HK-2 (cell line): ENCODE measurements around the gene SLC45A1.

ENCODE experiments used
- DNase-seq: peaks from one replicate; pipeline ENCODE4 v3.0.0-alpha.2; 2018; ENCODE audit not compliant: unreplicated experiment

The SLC45A1 gene

DNA sequence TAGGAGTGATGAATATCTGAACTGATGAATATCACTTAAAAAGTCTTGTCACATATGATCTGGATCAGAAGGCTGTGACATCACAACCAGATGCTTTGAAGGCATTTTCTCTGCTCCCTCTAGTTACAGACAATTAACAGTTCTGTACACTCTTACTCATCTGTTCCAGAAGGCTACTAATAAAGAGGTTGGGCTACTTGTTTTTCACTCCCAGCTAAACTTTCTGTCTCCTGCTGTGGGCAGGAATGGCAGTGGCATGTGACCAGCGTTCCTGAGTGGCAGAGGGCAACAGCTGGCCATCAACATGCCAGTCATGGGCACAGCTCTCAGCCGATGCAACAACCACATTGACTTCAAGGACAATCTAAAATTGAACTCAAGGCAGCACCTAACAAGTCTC is 66.7 kb downstream of the SLC45A1 start:
- DNase-seq = no peak

DNA sequence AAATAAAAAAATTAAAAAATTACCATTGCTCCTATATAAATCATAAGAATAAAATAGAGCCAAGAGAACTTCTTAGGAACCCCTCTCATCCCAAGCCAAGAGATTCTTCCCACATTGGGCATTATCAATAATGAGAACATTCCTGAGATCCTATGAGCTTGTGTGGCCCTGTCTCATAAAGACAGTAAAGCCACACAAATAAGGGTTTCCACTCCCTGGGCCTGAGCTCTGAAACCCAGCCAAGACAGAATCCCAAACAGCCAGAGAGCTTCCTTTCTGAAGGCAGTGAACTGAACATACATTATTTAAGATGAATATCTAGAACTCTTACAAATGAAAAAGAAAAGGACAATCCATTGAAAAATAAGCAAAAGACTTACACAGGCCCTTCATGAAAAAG is 68.3 kb downstream of the SLC45A1 start:
- no peak for DNase-seq

DNA sequence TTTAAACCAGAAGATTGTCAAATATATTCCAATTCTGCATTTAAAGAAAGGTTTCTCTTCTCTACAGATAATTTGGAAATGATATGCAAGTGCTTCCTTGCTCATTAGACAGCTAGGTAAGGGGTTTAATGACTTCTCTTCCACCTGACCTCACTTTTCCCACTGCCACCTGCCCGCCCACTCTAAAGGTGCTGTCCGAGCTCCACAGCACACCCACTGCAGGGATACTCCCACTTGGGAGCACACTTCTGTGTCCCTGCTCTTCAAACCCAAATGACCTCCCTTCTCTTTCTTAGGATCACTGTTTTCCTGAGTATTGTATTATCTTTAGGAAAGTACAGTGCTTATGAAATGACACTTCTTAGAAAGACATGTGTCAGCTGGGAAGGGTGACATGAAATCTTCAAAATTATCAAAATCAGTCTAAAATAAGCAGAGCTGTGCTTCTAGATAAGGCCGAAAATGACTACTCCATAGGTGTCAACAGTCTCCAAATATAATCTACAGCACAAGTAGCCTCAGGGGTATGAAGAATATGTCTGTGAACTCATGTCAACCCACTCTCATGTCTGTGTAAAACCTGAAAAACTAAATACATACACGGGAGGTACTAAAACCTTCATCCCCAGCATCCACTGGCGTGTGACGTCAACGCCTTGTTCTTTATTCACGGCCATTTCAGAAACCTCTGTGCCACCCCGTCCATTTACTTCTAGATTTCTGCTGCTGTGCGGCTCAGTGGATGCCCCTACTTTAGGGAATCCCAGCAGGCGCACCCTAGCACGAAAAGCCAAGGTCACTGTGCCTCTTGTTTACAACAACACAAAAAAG is 71.0 kb downstream of the SLC45A1 start:
- no peak for DNase-seq

DNA sequence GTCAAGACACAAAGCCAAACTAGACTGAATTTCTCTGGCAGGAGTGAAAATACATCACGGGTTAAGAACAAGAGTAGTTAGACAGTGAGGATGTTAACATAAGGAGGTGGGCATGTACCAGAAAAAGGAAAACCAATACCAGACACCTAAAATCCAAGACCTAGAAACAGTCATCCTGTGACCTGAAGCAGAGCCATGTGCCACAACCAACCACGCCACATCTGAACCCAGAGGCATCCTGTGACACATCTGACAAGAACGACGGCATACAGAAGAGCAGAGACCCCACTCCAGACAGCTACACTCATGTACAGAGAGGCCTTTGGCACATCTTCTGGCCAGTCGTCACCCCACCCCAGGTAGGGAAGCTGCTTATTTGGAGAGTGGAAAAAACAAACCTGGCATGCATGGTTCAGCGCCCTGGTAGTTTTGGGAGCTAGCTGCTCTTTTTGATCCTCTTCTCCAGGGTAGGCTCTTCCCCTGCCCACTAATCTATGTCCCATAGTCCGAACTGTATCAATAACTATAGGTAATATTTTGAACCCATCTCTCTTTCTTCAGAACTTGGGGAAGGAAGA is 72.1 kb downstream of the SLC45A1 start:
- DNase-seq = no peak

DNA sequence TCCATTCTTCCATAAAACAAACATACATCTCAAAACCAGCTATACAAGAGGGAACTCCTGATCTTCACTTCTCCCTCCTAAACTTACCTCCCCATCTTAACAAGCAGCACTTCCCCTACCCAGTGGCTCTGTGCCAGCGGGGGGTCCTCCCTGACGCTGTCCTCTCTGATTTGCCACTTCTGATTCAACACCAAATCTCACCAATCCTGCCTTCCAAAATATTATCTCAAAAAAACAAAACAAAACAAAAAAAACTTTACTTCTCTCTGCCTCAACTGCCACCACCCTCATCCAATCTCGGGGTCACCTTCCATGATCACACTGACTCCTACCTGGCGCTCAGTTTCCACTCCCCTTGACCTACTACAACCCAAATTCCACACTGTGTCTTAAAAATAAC is 72.8 kb downstream of the SLC45A1 start:
- no peak for DNase-seq

DNA sequence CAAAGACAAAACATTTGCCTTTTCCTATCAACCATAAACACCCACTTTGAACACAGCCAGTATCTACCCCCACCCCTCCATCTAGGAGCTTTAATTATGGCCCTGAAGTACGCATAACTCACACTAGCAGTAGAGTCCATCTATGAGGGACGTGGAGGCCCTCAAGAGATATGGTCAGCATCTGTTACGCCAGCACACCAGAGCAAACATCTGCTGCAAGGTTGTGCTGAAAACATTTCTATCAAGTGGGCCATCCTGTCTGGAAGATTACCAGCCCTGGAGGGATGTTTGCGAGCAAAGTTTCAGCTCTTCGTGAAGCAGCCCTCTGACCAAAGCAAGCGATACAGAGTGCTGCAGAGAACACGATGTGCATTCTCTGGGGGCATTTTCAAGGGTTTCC is 74.6 kb downstream of the SLC45A1 start:
- no peak for DNase-seq
